Stimulated activated CD8-positive, alpha-beta memory T cell treated with anti-CD3 and anti-CD28 coated beads, Interleukin-12 subunit alpha, Interleukin-12 subunit beta, amount 100 ng/mL, for 4 hours (primary cell): ENCODE measurements around the gene CDH4.

Source experiments
- DNase-seq: peaks from one replicate; pipeline ENCODE4 v3.0.0-alpha.2; 2020; ENCODE audit warnings: low read depth

The CDH4 gene

GRCh38 chr20:61251529-61252393, at the start of gene CDH4:
CDH4 (plus strand) TSS chr20:61252261.
- DNase-seq: no peak

- DNase-seq: no peak
Measured at GRCh38 chr20:61203320-61203719, 48.7 kb upstream of the CDH4 start.

GRCh38 chr20:61204206-61204605, 47.9 kb upstream of the CDH4 start:
- DNase-seq: no peak

GRCh38 chr20:61205769-61206168, 46.3 kb upstream of the CDH4 start:
- no peak for DNase-seq

GRCh38 chr20:61210862-61211261, 41.2 kb upstream of the CDH4 start:
- DNase-seq: no peak

GRCh38 chr20:61217848-61218247, 34.2 kb upstream of the CDH4 start:
- DNase-seq: no peak

- DNase-seq: no peak
Measured at GRCh38 chr20:61219021-61219431, 33.0 kb upstream of the CDH4 start.

- no peak for DNase-seq
Measured at GRCh38 chr20:61220131-61220530, 31.9 kb upstream of the CDH4 start.

GRCh38 chr20:61220626-61221325, 31.3 kb upstream of the CDH4 start:
- no peak for DNase-seq

- no peak for DNase-seq
Measured at GRCh38 chr20:61222699-61223098, 29.4 kb upstream of the CDH4 start.

GRCh38 chr20:61223121-61223520, 28.9 kb upstream of the CDH4 start:
- DNase-seq: no peak

GRCh38 chr20:61230166-61230565, 21.9 kb upstream of the CDH4 start:
- no peak for DNase-seq

GRCh38 chr20:61233590-61233989, 18.5 kb upstream of the CDH4 start:
- DNase-seq: no peak

- DNase-seq: no peak
Measured at GRCh38 chr20:61234224-61234890, 17.7 kb upstream of the CDH4 start.

- no peak for DNase-seq
Measured at GRCh38 chr20:61236713-61237112, 15.3 kb upstream of the CDH4 start.

- no peak for DNase-seq
Measured at GRCh38 chr20:61238813-61239212, 13.2 kb upstream of the CDH4 start.

GRCh38 chr20:61240814-61241213, 11.2 kb upstream of the CDH4 start:
- DNase-seq: no peak

GRCh38 chr20:61244213-61244612, 7.8 kb upstream of the CDH4 start:
- DNase-seq: no peak

- DNase-seq: no peak
Measured at GRCh38 chr20:61246269-61246668, 5.8 kb upstream of the CDH4 start.

GRCh38 chr20:61249626-61250025, 2.4 kb upstream of the CDH4 start:
- no peak for DNase-seq

GRCh38 chr20:61252601-61253263, 671 bp downstream of the CDH4 start:
- no peak for DNase-seq

- DNase-seq: no peak
Measured at GRCh38 chr20:61253264-61253639, 1.2 kb downstream of the CDH4 start.
